GM18867 (cell line): ENCODE data around the gene PRDX4.
"Not testable (repeated sequence)": the region's sequence is repeated elsewhere in the genome, so short reads cannot be mapped to it uniquely, and the experiment has no call there.

Source experiments
- ATAC-seq: cut with Tn5 transposase; IDR thresholded peaks from one replicate; pipeline ENCODE4 v1.9.1; 2021; ENCODE audit warnings: mild to moderate bottlenecking, moderate library complexity; ENCODE audit not compliant: unreplicated experiment

The PRDX4 gene

DNA sequence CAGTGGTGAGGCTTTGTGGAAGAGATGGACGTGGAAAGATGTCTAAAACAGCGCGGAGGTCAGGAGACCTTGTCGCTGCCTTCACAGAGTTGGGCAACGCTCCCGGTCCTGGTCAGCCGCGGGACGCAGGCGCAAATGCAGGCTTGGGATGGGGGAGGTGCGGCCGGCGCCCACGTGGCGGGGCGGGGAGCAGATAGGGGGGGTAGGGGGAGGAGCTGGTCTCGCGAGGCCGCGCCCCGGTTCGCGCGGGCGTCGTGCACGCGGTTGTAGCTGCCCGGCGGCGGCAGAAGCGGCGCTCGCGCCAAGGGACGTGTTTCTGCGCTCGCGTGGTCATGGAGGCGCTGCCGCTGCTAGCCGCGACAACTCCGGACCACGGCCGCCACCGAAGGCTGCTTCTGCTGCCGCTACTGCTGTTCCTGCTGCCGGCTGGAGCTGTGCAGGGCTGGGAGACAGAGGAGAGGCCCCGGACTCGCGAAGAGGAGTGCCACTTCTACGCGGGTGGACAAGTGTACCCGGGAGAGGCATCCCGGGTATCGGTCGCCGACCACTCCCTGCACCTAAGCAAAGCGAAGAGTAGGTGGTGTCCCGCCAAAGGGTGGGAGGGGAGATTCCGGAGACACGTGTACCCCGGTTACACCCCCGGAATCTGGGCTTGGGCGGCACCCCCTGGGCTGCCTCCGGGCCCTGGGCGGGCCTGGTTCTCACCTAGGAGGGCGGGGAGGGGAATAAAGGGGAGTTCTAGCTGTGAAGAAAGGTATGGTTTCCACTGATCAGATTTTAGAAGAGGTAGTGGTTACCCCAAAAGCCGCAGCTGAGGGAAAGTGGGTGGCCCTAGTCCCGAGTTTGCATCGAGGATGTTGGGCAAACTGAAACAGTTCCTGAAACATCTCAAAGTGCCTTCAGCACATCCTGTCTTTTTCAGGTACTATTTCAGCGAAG, at the start of gene PRDX4:
Gene PRDX4 (plus strand): TSS at position 255 of the 939 bp plus-strand sequence. CDS start 78 bp downstream, at position 333.
- ATAC-seq: peak; percentile 60

DNA sequence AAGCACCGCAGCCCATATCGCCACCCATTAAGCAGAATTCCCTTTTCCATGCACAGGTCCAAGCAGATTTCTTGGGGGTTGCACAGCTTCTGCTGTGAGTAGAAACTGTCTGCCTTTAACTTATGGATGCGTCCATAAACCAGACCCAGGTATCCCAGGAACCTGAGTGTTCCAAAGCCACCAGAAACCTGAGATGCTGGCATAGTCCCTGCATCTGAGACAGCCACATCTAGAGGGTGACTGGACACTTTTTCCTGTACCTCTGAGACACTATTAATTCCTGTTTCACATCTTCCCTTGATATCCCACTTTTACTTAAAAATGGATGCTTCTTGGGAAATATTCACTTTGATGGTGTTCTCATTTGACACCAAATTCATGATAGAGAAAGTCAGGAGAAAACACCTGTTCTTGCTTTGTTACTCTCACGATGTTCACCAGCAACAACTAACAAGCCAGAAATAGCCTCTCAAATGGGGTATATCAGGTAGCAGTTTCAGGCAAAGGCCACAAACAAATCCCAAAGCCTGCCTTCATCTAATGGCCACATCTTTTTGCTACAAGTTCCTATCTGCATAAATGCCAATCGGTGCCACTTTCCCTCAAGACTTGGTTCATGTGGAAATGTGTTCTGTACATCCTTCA, 45.5 kb upstream of the PRDX4 start:
- ATAC-seq: no peak

DNA sequence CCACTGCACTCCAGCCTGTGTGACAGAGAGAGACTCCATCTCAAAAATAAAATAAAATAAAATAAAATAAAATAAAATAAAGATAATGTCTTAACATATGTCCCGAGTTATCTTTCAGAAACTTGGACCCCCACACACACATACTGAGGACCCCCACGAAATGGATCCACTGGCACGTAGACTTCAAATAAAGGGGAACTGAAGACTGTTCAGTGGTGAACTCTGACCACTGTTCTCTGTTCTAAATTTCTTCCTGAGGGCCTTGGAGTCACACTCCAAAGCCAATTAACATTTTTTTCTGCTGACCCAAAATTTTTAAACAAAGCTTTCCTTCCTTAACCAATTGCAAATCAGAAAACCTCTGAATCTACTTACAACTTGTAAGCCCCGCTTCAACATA, 43.5 kb upstream of the PRDX4 start:
- ATAC-seq: no peak

DNA sequence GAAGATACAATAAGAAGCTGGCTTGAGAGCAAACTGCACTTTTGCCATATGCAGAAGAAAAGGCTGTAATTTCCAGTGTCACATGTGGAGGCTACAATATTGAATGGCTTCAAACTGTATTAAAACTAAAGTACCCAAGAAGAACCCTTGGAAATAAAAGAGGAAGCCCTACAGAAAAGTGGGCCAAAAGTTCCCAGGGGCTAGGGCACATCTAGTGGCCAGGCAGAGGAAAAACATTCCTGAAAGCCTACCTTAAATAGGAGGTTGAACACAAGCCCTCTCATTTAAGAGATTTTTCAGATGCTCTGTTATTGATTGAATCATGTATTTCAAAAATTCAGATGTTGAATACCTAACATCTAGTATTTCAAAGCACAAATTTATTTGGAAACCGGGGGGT, 40.6 kb upstream of the PRDX4 start:
- ATAC-seq: no peak

DNA sequence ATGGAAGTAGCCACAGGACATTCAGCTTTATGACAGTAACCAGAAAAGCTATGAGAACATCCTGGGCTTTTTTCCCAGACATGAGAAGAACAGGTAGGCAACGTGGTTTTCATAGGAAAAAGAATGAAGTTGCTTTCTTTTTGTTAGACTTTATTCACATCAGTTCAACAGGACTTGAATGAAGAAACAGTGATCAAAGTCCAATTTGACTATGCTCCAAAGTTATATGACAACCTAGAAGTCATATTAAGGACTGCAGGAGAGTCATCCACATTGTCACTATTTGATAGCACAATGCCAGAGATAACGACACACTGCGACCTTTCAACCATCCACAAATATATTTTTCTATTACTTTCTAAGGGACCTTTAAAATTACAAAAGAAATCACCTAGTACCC, 39.2 kb upstream of the PRDX4 start:
- no peak for ATAC-seq

DNA sequence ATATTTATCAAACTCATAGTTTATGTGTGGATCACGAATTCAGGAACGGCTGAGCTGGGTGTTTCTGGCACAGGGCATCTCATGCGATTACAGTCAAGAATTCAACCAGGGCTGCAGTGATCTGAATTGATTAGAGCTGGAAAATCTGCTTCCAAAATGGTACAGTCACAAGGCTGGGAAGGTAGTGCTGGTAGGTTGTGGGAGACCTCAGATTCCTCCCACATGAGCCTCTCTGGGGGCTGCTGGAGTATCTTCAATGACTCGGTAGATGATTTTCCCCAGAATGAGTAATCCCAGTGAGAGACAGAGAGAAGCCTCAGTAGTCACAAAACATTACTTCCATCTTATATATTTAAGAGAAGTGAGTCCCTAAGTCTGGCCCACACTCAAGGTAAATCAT, 36.2 kb upstream of the PRDX4 start:
- ATAC-seq: no peak

DNA sequence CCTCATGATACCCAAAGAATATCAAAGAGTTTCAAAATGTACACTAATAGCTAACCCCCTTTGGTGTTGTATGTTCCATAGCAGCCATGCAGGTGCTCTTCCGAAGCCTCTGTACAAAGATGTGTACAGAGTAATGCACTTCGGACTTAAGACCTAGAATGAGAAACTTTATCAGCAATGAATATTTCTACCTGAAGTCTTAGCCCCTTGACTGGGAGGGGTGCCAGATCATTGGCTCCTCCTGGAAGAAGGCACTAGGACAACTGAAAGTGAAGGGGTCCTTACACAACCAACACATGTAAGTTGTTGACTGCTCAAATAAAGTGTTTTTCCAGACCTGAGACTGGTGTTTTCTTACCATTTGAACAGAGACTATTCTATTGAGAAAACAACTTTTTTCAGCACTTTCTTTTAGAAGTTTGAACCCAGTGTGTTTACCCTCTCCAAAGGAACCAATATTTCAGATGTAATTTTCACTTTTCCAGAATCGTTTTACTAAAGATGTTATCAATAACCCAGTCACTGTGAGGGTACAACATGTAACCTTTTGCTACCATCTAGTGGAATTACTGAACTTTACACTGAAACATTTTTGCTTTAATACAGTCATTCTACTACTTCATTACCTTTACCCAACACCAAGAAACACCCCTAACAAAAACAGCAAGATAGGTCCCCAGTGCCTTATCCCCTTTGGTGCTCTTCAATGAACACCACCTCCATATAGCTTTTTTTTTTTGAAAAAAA, 33.3 kb upstream of the PRDX4 start:
- no peak for ATAC-seq

DNA sequence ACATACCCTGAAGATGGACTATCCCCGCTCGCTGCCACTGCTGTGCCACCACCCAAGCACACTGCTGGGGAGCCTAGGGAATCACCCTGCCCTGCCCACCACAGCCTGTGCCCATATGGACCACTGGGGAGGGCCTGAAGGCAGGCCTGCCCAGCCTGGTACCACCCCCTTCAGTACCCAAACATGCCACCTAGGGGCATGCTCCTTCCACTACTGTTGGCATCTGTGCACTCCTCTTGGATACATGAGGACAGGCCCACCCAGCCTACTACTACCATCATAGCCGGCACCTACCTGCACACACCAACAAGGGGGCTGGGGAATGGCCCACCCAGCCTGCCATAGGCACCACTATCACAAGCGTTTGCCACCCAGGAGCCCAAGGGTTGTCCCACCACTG, 30.1 kb upstream of the PRDX4 start:
- ATAC-seq: no peak

DNA sequence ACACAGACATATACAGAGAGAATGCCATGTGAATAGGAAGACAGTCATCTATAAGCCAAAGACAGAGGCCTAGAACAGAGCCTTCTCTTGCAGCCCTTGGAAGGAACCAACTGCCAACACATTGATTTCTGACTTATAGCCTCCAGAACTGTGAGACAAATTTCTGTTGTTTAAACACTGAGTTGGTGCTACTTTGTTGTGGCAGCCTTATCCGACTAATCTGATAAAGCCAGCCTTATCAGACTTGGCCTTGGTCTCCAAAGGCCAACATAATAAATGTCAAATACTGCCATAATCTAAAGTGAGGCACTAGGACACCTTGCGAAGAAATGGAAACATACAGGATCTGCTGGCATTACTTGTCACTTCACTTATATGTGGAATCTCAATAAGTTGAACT, 24.3 kb upstream of the PRDX4 start:
- no peak for ATAC-seq

DNA sequence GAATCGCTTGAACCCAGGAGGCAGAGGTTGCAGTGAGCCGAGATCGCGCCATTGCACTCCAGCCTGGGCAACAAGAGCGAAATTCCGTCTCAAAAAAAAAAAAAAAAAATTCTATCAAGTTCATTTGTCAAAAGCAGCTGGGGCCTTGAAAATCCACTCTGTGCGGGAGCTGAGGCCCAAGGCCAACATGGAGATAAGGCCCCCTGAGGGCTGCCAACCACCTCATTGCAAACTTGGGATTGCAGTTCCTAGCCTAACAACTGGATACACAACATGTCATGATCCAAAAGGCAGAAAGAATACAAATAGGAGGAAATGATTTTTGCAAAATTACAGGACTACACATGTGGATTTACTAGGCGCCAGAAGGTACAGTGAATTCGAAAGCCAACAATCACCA, 22.5 kb upstream of the PRDX4 start:
- ATAC-seq: no peak

DNA sequence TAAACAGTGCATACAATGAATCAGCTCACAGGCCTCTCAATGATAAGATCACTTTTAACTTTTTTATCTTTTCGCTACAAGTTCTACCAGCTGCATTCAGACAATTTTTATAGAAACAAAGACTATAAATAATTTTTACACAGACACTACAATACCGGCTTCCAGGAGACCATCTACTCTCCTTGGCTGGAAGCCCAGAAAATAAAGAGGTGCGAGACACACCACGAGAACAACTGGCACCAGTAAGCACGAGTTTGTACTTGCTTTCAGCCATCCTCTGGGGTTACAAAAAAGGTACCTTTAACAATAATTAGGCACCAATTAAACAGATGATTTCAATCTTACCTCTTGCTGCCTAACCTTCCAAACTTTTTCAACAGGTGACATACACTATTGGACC, 11.2 kb upstream of the PRDX4 start:
- no peak for ATAC-seq

DNA sequence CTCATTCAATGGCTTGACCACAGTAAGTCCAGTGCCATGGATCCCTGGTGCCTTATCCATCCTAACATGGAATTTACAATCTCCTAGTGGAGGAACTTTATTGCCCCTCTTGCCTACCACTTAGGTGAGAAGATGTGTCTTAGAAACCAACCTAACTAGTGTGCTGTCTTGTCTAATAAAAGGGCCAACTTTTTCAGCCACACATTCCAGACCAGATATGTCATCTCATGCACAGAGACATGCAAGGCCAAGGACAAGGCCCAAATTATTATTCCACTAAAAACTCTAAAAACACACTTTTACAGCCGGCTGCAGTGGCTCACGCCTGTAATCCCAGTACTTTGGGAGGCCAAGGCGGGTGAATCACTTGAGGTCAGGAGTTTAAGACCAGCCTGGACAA, 10.6 kb upstream of the PRDX4 start:
- ATAC-seq: no peak

DNA sequence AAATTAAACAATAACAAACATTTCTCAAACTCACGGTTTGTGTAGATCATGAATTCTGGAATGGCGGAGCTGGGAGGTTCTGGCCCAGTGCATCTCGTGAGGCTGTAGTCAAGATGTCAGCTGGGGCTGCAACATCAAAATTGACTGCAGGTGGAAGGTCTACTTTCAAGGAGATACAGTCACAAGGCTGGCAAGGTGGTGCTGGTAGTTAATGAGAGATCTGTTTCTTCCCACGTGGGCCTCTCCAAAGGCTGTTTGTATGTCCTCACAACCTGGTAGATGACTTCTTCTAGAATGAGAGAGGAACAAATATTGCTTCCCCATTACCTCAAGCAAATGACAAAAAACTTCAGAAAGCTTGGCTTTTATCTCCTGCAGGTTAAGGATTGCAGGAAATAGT, 8.0 kb upstream of the PRDX4 start:
- no peak for ATAC-seq

DNA sequence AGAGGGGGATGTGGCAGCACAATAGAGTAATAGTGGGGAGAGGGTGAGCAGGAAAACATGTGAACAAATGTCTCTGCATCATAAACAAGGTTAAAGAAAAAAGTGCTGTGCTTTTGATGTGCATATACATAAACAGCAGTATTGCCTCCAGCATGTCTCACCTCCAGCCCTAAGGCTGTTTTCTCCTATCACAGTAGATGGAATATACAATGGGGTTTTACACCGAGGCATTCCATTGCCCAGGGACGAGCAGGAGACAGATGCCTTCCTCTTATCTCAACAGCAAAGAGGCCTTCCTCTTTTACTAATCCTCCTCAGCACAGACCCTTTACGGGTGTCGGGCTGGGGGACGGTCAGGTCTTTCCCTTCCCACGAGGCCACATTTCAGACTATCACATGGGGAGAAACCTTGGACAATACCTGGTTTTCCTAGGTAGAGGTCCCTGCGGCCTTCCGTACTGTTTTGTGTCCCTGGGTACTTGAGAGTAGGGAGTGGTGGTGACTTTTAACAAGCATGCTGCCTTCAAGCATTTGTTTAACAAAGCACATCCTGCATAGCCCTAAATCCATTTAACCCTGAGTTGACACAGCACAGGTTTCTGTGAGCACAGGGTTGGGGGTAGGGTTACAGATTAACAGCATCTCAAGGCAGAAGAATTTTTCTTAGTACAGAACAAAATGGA, 7.1 kb upstream of the PRDX4 start:
- not testable (repeated sequence) for ATAC-seq

DNA sequence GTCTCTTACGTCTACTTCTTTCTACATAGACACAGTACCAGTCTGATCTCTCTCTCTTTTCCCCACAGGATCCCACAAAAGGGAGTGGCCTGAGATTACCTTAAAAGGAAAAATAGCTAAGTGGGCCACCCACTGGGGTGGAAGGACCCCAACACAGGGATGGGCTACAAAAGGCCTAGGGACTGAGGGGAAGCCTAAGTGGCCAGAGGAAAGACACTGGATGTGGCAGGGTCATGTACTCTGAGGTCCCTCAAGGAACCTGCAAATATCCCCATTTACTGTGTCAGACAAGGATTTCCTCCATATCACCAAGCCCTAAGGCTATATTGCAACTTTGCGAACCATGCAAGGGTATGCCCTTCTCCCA, 6.5 kb upstream of the PRDX4 start:
- ATAC-seq: no peak

DNA sequence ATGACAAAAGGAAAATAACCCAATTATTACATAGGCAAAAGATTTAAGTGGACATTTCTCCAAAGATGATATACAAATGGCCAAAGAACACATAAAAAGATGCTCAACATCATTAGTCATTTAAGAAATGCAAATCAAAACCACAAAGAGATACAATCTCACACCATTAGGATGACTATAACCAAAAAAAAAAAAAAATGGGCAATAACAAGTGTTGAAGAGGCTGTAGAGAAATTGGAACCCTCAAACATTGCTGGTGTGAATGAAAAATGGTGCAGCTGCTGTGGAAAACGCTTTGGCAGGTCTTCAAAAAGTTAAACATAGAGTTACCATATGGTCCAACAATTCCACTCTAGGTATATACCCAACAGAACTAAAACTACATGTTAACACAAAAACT, 5.6 kb upstream of the PRDX4 start:
- ATAC-seq: no peak

DNA sequence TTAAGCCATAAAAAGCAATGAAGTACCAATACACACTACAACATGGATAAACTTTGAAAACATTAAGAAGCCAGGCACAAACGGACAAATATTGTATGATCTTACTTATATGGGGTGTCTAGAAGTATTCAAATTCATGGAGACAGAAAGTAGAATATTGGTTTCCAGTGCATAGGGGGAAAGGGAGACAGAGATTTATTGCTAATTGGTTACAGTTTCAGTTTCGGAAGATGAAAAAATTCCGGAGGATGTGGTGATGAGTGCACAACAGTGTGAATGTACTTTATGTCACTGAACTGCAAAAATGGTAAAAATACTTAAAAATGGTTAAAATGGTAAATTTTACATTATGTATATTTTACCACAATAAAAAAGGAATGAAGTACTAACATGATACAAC, 5.1 kb upstream of the PRDX4 start:
- ATAC-seq: peak; percentile 58

DNA sequence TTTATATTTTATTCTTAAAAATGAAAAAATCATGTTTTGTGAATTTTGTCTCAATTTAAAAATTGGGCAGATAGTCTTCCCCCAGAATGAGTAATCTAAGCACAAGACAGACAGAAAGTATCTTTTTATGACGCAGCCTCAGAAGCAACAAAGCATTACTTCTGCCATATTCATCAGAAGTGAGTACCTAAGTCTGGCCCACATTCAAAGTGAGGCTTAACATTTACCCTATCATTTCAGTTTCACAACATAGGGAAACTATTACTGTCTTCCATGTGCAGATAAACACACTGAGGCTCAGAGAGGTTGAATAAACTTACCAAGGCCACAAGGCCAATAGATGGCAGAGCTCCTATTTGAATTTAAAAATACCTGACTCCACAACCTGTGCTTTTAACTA, 4.4 kb upstream of the PRDX4 start:
- ATAC-seq: peak; percentile 62

DNA sequence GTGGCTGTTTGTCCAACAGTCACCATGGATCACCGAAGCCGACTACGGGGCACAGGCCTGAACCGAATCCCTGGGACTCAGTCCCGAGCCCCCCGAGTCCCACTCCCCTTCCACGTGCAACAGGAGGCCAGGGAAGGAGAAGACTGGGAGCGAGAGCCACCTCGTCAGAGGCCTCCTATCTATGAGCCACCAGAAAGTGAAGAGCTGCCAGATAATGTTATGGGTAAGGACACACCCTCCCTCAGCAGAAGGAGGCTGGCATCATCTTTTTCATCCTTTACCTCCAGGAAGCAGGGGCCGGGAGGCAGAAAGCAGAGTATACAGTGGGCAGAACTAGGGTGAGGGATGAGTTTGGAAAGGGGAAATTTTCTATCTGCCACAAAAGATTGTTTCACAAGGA, 2.8 kb upstream of the PRDX4 start:
- no peak for ATAC-seq

DNA sequence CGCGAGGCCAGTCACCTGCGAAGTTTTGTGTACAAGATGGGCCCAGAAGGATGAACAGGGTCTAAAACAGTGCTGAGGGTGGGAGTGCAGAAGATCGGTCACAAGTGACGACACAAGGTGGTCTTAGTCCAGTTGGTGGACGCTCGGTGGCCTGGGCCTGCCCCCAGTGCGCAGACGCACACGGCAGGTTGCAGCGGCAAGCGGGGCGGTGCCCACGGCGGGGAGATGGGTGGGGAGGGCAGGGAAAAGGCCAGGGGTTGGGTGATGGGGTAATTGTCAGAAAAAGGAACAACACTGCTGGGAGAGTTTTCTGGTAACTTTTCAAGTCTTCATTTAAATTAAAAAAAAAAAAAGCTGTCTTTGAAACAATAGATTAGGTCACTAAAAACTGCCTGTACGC, 1.0 kb upstream of the PRDX4 start:
- ATAC-seq: no peak

DNA sequence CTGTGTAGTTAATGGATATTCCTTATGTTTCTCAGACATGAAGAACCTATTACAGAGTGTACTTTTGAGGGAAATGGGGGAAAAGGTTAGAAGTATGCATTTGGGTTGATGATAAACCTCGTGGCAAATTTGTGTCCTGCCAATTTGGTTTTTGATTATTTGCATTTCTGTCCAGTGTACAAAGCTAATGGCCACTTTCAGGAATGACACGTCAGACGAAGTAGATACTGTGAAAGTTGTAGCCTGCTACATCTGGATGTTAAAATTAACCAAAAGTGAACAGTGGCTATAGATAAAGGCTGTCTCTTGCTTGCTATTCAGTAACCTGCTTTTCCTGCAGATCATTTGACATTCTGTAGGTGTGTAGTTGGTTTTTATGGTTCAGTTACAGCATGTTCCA, 1.0 kb downstream of the PRDX4 start:
- ATAC-seq: no peak
